ENCODE results near the gene ABCG1.

The ABCG1 gene

GRCh38 chr21:42221581-42222345 is 2.8 kb downstream of the ABCG1 start:
- H3K36me3 ChIP-seq (ENCODE audit: insufficient read depth, low read length): no peaks in the 10 kb centered on the region
- H3K27me3 ChIP-seq (ENCODE audit: control insufficient read depth, insufficient read depth, low read length): peaks cover 50% of the 10 kb centered on the region
- no peak overlapping the region for H3K4me2 ChIP-seq (ENCODE audit: low read length)
- H3K4me3 ChIP-seq (ENCODE audit: low read length): no peak overlapping the region
- no peaks in the 10 kb centered on the region for H3K9me3 ChIP-seq (replicated peaks; ENCODE audit: low read length)
- H3K4me1 ChIP-seq (ENCODE audit: control insufficient read depth, insufficient read depth, low read length): no peaks in the 10 kb centered on the region
- no peak overlapping the region for H3K9ac ChIP-seq (ENCODE audit: low read depth, low read length)

- H3K4me1 ChIP-seq (ENCODE audit: control insufficient read depth, insufficient read depth, low read length): no peaks in the 10 kb centered on the region
- no peak overlapping the region for H3K4me3 ChIP-seq (ENCODE audit: low read length)
- no peak overlapping the region for H3K4me2 ChIP-seq (ENCODE audit: low read length)
- H3K9ac ChIP-seq (ENCODE audit: low read depth, low read length): no peak overlapping the region
- H3K9me3 ChIP-seq (replicated peaks; ENCODE audit: low read length): no peaks in the 10 kb centered on the region
- H3K36me3 ChIP-seq (ENCODE audit: insufficient read depth, low read length): no peaks in the 10 kb centered on the region
- H3K27me3 ChIP-seq (ENCODE audit: control insufficient read depth, insufficient read depth, low read length): peaks cover 46% of the 10 kb centered on the region
Observed at GRCh38 chr21:42222386-42222785, 3.4 kb downstream of the ABCG1 start.

- no peaks in the 10 kb centered on the region for H3K9me3 ChIP-seq (replicated peaks; ENCODE audit: low read length)
- H3K4me1 ChIP-seq (ENCODE audit: control insufficient read depth, insufficient read depth, low read length): peaks cover 2% of the 10 kb centered on the region
- no peak overlapping the region for H3K4me3 ChIP-seq (ENCODE audit: low read length)
Observed at GRCh38 chr21:42222821-42223390, 4.0 kb downstream of the ABCG1 start.

GRCh38 chr21:42223826-42224575 is 5.1 kb downstream of the ABCG1 start:
- Histone ChIP-seq H3K4me3 (ENCODE audit: low read length) (no peak overlapping the region), H3K4me2 (ENCODE audit: low read length) (no peak overlapping the region), H3K9ac (ENCODE audit: low read depth, low read length) (no peak overlapping the region), H3K27me3 (ENCODE audit: control insufficient read depth, insufficient read depth, low read length) (peaks cover 35% of the 10 kb centered on the region), H3K9me3 (replicated peaks; ENCODE audit: low read length) (no peaks in the 10 kb centered on the region), H3K36me3 (ENCODE audit: insufficient read depth, low read length) (no peaks in the 10 kb centered on the region), H3K4me1 (ENCODE audit: control insufficient read depth, insufficient read depth, low read length) (peaks cover 4% of the 10 kb centered on the region)

More at GRCh38 chr21:42222821-42223390, 4.0 kb downstream of the ABCG1 start:
- Histone ChIP-seq H3K4me2 (ENCODE audit: low read length) (no peak overlapping the region), H3K27me3 (ENCODE audit: control insufficient read depth, insufficient read depth, low read length) (peaks cover 44% of the 10 kb centered on the region), H3K36me3 (ENCODE audit: insufficient read depth, low read length) (no peaks in the 10 kb centered on the region), H3K9ac (ENCODE audit: low read depth, low read length) (no peak overlapping the region)

GRCh38 chr21:42225042-42225441 is 6.1 kb downstream of the ABCG1 start:
- peaks cover 30% of the 10 kb centered on the region for H3K27me3 ChIP-seq (ENCODE audit: control insufficient read depth, insufficient read depth, low read length)
- no peak overlapping the region for H3K4me2 ChIP-seq (ENCODE audit: low read length)
- no peaks in the 10 kb centered on the region for H3K36me3 ChIP-seq (ENCODE audit: insufficient read depth, low read length)
- H3K4me3 ChIP-seq (ENCODE audit: low read length): no peak overlapping the region
- H3K4me1 ChIP-seq (ENCODE audit: control insufficient read depth, insufficient read depth, low read length): peaks cover 4% of the 10 kb centered on the region
- H3K9ac ChIP-seq (ENCODE audit: low read depth, low read length): no peak overlapping the region
- H3K9me3 ChIP-seq (replicated peaks; ENCODE audit: low read length): no peaks in the 10 kb centered on the region

GRCh38 chr21:42225571-42226155 is 6.7 kb downstream of the ABCG1 start:
- Histone ChIP-seq H3K36me3 (ENCODE audit: insufficient read depth, low read length) (no peaks in the 10 kb centered on the region), H3K4me1 (ENCODE audit: control insufficient read depth, insufficient read depth, low read length) (peaks cover 4% of the 10 kb centered on the region), H3K4me2 (ENCODE audit: low read length) (no peak overlapping the region), H3K4me3 (ENCODE audit: low read length) (no peak overlapping the region), H3K27me3 (ENCODE audit: control insufficient read depth, insufficient read depth, low read length) (peaks cover 30% of the 10 kb centered on the region), H3K9me3 (replicated peaks; ENCODE audit: low read length) (no peaks in the 10 kb centered on the region), H3K9ac (ENCODE audit: low read depth, low read length) (no peak overlapping the region)

GRCh38 chr21:42226626-42227025 is 7.7 kb downstream of the ABCG1 start:
- Histone ChIP-seq H3K4me2 (ENCODE audit: low read length) (no peak overlapping the region), H3K9ac (ENCODE audit: low read depth, low read length) (no peak overlapping the region), H3K4me3 (ENCODE audit: low read length) (no peak overlapping the region), H3K9me3 (replicated peaks; ENCODE audit: low read length) (no peaks in the 10 kb centered on the region), H3K4me1 (ENCODE audit: control insufficient read depth, insufficient read depth, low read length) (peaks cover 4% of the 10 kb centered on the region), H3K36me3 (ENCODE audit: insufficient read depth, low read length) (no peaks in the 10 kb centered on the region), H3K27me3 (ENCODE audit: control insufficient read depth, insufficient read depth, low read length) (peaks cover 35% of the 10 kb centered on the region)

- no peak overlapping the region for H3K4me3 ChIP-seq (ENCODE audit: low read length)
- H3K36me3 ChIP-seq (ENCODE audit: insufficient read depth, low read length): no peaks in the 10 kb centered on the region
- H3K4me1 ChIP-seq (ENCODE audit: control insufficient read depth, insufficient read depth, low read length): peaks cover 4% of the 10 kb centered on the region
- H3K27me3 ChIP-seq (ENCODE audit: control insufficient read depth, insufficient read depth, low read length): peaks cover 36% of the 10 kb centered on the region
- H3K9ac ChIP-seq (ENCODE audit: low read depth, low read length): no peak overlapping the region
- H3K9me3 ChIP-seq (replicated peaks; ENCODE audit: low read length): no peaks in the 10 kb centered on the region
- H3K4me2 ChIP-seq (ENCODE audit: low read length): no peak overlapping the region
Observed at GRCh38 chr21:42227909-42228708, 9.2 kb downstream of the ABCG1 start.

- H3K4me3 ChIP-seq (ENCODE audit: low read length): no peak overlapping the region
- H3K4me2 ChIP-seq (ENCODE audit: low read length): no peak overlapping the region
- peaks cover 36% of the 10 kb centered on the region for H3K27me3 ChIP-seq (ENCODE audit: control insufficient read depth, insufficient read depth, low read length)
- H3K36me3 ChIP-seq (ENCODE audit: insufficient read depth, low read length): no peaks in the 10 kb centered on the region
- H3K9me3 ChIP-seq (replicated peaks; ENCODE audit: low read length): no peaks in the 10 kb centered on the region
- no peak overlapping the region for H3K9ac ChIP-seq (ENCODE audit: low read depth, low read length)
- H3K4me1 ChIP-seq (ENCODE audit: control insufficient read depth, insufficient read depth, low read length): peaks cover 4% of the 10 kb centered on the region
Observed at GRCh38 chr21:42228709-42229220, 9.8 kb downstream of the ABCG1 start.

- Histone ChIP-seq H3K36me3 (ENCODE audit: insufficient read depth, low read length) (no peaks in the 10 kb centered on the region), H3K4me3 (ENCODE audit: low read length) (no peak overlapping the region), H3K4me2 (ENCODE audit: low read length) (no peak overlapping the region), H3K4me1 (ENCODE audit: control insufficient read depth, insufficient read depth, low read length) (peaks cover 4% of the 10 kb centered on the region), H3K9ac (ENCODE audit: low read depth, low read length) (no peak overlapping the region), H3K9me3 (replicated peaks; ENCODE audit: low read length) (no peaks in the 10 kb centered on the region), H3K27me3 (ENCODE audit: control insufficient read depth, insufficient read depth, low read length) (peaks cover 44% of the 10 kb centered on the region)
Observed at GRCh38 chr21:42229676-42230075, 10.7 kb downstream of the ABCG1 start.
